Stimulated activated CD8-positive, alpha-beta memory T cell treated with anti-CD3 and anti-CD28 coated beads, Interleukin-15, amount 100 ng/mL, for 4 hours (primary cell): ENCODE results near the gene SLC22A1.

ENCODE experiments used
- DNase-seq, 2 donors: peaks; one replicate each; pipeline ENCODE4 v3.0.0-alpha.2; 2020; ENCODE audit warnings: low read depth in 2 of 2

SLC22A1 gene

GRCh38 chr6:160172704-160173103 lies 51.1 kb downstream of the SLC22A1 start:
- DNase-seq = no peak

DNA sequence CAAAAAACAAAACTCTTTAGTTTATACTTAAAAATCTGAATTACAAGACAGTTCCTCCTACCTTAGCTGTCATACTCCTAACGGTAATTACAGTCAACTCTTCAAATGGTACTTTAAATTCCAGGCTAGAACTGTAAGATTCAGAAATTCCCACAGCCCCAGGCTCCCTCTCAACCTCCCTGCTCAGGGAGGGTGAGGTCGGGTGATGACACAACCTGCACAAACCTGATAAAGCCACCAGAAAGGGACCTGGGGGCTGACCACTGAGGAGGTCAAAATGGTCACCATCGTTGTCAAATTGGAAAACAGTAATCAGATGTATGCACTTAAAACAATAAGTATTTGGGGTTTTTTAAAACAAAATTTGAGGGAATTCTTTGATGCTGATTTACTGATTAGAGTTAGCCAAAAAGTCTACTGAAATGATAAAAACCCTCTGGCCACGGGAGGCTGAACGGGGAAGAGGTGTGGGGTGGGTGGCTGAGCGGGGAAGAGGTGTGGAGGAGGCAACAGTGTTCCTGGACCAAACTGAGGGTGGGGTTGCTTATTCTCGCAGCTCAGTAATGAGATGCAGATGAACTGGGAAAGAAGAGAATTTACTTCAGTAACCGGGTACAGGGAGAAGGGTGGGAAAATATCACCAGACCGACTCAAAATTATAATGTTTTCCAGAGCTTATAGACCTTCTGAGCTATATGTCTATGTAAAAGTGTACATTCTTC lies 52.4 kb downstream of the SLC22A1 start:
- DNase-seq = no peak

GRCh38 chr6:160174681-160175080 lies 53.1 kb downstream of the SLC22A1 start:
- no peak for DNase-seq

- no peak for DNase-seq
Observed at GRCh38 chr6:160177220-160177619, 55.6 kb downstream of the SLC22A1 start.

GRCh38 chr6:160178271-160178670 lies 56.7 kb downstream of the SLC22A1 start:
- DNase-seq = no peak

- no peak for DNase-seq
Observed at GRCh38 chr6:160180706-160181105, 59.1 kb downstream of the SLC22A1 start.

- no peak for DNase-seq
Observed at GRCh38 chr6:160188773-160189172, 67.2 kb downstream of the SLC22A1 start.

DNA sequence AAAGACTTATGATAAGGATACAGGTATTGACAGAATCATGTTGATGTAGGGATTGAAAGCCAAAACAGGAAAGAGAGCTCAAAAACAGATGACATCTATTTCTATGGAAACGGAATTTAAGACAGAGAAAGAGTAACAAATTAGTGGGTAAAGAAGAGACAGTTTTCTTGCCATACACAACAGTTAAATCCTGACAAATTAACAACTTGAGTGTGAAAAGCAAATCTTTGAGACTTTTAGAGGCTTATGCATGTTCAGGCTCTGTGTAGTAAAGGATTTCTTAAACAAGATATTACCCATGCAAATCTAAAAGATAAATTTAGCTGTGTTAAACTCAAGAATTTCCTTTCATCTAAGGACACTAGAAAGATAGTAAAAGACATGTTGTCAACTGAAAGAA lies 68.5 kb downstream of the SLC22A1 start:
- no peak for DNase-seq

DNA sequence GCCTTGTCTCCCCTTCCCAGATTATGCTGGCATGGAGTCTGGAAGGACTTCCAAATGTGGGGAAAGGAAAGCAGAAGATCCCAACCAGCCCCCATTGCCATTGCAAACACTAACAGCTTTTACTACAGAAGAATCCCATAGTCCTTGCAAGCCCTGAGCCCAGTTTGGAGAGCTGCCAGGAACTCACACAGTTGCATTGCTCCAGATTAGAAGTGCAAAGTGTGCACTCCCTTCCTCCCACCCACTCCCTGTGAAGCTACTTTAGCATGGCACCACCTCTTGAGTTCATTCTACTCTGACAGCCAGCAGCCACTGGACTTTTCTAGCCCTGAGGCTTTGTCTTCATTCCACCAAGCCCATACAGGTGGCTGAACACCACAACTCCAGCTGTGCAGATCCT lies 69.4 kb downstream of the SLC22A1 start:
- no peak for DNase-seq

DNA sequence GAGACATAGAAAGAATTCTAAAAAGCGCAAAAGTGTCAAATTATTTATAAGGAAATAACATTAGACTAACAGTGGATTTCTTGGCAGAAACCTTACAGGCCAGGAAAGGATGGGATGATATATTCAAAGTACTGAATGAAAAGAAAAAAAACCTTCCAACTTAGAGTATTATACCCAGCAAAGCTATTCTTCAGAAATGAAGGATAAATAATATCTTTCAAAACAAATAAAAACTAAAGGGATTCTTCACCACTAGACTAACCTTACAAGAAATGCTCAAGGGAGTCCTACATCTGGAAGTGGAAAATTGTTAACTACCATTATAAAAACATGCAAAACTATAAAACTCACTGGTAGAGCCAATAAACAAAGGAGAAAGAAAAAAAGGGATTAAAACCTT lies 71.2 kb downstream of the SLC22A1 start:
- DNase-seq = no peak

- DNase-seq = no peak
Observed at GRCh38 chr6:160194808-160195207, 73.2 kb downstream of the SLC22A1 start.

GRCh38 chr6:160197662-160198061 lies 76.0 kb downstream of the SLC22A1 start:
- no peak for DNase-seq

DNA sequence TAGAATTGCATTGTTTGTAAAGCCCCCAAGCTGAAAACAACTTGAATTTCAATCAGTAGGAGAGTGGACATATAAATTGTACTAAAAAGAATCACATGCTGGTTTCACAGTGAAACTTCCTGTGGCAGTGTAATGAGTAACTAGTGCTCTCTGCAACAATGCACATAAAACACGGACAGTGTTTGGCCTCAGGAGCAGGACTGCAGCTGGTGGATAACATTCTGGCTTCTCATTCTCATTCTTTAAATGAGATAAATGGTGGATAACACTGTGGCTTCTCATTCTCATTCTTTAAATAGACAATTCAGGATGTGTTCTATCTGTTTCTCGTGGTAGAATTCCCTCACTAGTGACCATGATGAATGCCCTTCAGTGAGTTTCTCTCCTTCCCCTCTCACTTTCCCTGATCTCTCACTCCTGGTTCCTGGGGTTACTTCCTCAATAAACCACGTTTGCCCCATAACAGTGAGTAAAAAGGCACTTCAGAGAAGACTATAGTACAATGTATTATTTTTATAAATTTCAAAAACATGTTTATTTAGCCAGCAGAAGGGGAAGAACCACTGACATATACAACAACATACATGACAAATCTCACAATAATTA lies 77.1 kb downstream of the SLC22A1 start:
- DNase-seq = no peak

- no peak for DNase-seq
Observed at GRCh38 chr6:160201061-160201460, 79.4 kb downstream of the SLC22A1 start.

GRCh38 chr6:160202411-160202810 lies 80.8 kb downstream of the SLC22A1 start:
- DNase-seq = no peak

- DNase-seq = no peak
Observed at GRCh38 chr6:160203076-160203475, 81.5 kb downstream of the SLC22A1 start.

- no peak for DNase-seq
Observed at GRCh38 chr6:160203522-160203921, 81.9 kb downstream of the SLC22A1 start.

- no peak for DNase-seq
Observed at GRCh38 chr6:160203953-160204352, 82.3 kb downstream of the SLC22A1 start.

GRCh38 chr6:160204710-160205109 lies 83.1 kb downstream of the SLC22A1 start:
- DNase-seq = no peak

GRCh38 chr6:160207618-160208017 lies 86.0 kb downstream of the SLC22A1 start:
- DNase-seq = no peak
